HUES48 (cell line): ENCODE results near the gene LDLR.
"Not testable (repeated sequence)": the region's sequence is repeated elsewhere in the genome, so short reads cannot be mapped to it uniquely, and the experiment has no call there.

ENCODE experiments used
- H3K27ac ChIP-seq: one replicate; pipeline ENCODE4 v1.7.0; 2013; ENCODE audit warnings: low read depth, low read length, inconsistent platforms
- H3K27me3 ChIP-seq: 2 replicates; pipeline ENCODE4 v1.6.1; 2013; ENCODE audit warnings: mild to moderate bottlenecking, low read length; ENCODE audit not compliant: control insufficient read depth, insufficient read depth
- H3K36me3 ChIP-seq: 2 replicates; pipeline ENCODE4 v1.6.1; 2013; ENCODE audit warnings: low read length; ENCODE audit not compliant: control insufficient read depth, insufficient read depth
- H3K4me1 ChIP-seq: 2 replicates; pipeline ENCODE4 v1.6.1; 2013; ENCODE audit warnings: mild to moderate bottlenecking, low read length; ENCODE audit not compliant: control insufficient read depth, insufficient read depth
- H3K4me3 ChIP-seq: 2 replicates; pipeline ENCODE4 v1.5.1; 2013; ENCODE audit warnings: mild to moderate bottlenecking, low read depth, low read length
- H3K9ac ChIP-seq: 2 replicates; pipeline ENCODE4 v1.6.1; 2013; ENCODE audit warnings: mild to moderate bottlenecking, low read depth, low read length, moderate library complexity
- H3K9me3 ChIP-seq: 2 replicates; pipeline ENCODE4 v1.6.1; 2013; ENCODE audit warnings: low read length; ENCODE audit not compliant: control insufficient read depth, insufficient read depth

The LDLR gene

DNA sequence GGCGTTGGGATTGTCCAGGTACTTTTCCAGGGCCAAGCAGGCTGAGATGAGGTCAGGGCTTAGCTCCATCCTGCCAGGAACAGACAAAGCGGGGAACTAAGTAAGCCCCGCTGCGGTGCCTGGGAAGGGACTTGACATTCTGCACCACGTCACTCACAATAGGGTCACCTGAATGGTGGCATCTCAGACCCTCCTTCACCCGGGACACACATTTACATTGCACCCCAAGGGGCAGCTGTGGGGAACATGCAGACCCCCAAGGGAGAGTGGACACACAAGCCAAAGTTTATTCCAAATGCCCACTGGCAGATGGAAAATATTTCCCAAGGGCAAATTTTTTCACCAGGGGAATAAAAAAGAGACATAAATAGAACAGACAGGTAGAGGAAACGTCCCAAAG is 86.7 kb downstream of the LDLR start:
- H3K36me3 ChIP-seq = peaks cover 51% of the 10 kb centered on the region
- no peak overlapping the region for H3K27ac ChIP-seq
- no peaks in the 10 kb centered on the region for H3K9me3 ChIP-seq
- no peaks in the 10 kb centered on the region for H3K4me1 ChIP-seq
- no peaks in the 10 kb centered on the region for H3K27me3 ChIP-seq
- H3K9ac ChIP-seq = no peak overlapping the region
- no peak overlapping the region for H3K4me3 ChIP-seq

DNA sequence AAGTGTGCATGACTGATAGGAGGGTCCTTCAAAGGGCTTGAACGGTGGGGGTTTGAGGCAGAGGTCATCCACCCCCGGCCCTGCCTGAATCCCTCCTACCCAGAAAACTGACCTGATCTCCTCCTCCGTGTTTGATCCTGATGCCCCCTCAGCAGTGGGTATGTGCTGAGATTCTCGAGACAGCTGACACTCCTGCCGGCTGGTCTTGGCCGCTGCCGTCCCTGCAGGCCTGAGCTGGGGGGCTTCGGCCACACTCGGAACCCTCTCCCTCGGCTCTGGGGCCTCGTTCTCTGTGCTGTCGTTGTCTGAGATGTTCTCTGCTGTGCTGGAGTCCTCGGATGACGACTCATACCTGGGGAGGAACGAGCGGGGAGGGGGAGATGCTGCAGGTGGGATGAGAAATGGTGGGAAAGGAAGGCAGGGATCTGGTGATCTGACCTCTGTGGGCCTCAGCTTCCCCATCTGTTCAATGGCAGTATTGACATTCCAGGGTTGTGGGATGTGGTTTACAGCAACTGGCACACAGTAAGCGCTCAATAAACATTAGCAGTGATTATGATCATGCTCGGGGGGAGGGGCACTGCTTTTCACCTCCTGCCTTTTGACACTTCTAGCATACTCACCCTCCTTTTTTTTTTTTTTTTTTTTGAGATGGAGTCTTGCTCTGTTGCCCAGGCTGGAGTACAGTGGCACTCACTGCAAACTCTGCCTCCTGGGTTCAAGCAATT is 87.4 kb downstream of the LDLR start:
- H3K36me3 ChIP-seq = peaks cover 51% of the 10 kb centered on the region
- H3K9me3 ChIP-seq = no peaks in the 10 kb centered on the region
- H3K4me1 ChIP-seq = no peaks in the 10 kb centered on the region
- no peak overlapping the region for H3K27ac ChIP-seq
- H3K9ac ChIP-seq = no peak overlapping the region
- H3K4me3 ChIP-seq = no peak overlapping the region
- H3K27me3 ChIP-seq = no peaks in the 10 kb centered on the region

DNA sequence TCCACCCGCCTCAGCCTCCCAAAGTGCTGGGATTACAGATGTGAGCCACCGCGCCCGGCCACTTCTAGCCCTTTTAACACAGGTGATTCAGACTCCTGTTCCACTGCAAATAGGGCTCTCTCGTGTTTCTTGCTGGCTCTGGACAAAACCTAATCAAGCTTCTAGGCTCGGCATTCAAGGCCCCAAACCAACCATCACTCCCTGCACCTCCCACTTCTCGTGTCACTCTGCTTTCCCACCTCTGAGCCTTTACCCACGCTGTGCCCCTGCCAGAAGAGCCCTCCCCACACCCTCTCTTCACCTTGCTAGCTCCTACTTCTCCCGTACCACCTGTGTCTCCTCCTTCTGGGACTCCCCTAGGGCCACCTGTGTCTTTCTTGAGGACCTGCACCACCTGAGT is 88.3 kb downstream of the LDLR start:
- Histone ChIP-seq H3K9me3 (no peaks in the 10 kb centered on the region), H3K4me1 (no peaks in the 10 kb centered on the region), H3K27ac (no peak overlapping the region), H3K4me3 (no peak overlapping the region), H3K9ac (no peak overlapping the region), H3K36me3 (peaks cover 47% of the 10 kb centered on the region), H3K27me3 (no peaks in the 10 kb centered on the region)

DNA sequence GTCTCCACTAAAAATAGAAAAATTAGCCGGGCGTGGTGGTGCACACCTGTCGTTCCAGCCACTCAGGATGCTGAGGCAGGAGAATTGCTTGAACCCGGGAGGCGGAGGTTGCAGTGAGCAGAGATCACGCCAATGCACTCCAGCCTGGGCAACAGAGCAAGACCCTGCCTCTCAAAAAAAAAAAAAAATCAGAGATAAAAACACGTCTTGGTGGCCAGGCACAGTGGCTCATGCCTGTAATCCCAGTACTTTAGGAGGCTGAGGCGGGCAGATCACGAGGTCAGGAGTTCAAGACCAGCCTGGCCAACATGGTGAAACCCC is 89.8 kb downstream of the LDLR start:
- H3K36me3 ChIP-seq = peaks cover 32% of the 10 kb centered on the region
- H3K27ac ChIP-seq, H3K27me3 ChIP-seq, H3K9ac ChIP-seq, H3K9me3 ChIP-seq, H3K4me1 ChIP-seq, H3K4me3 ChIP-seq: not testable (repeated sequence)

DNA sequence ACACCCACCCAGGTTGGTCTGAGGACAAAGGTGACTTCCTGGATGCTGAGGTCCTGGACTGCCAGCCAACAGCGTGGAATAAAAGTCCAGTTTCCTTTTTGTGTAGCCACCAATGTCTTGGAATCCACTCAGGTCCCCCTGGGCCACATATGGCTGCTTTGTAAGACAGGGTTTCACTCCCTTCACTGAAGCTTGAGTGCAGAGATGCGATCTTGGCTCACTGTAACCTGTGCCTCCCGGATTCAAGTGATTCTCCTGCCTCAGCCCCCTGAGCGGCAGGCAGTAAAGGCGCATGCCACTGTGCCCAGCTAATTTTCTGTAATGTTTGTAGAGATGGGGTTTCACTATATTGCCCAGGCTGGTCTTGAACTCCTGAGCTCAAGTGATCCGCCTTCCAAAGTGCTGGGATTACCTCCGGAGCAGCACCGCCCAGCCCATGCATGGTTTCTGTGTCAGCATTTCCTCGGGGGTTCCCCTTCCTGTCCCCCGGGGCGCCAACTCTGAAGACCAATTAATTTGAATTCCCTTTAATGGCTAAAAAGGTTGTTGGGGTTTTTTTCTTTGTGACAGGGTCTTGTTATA is 90.5 kb downstream of the LDLR start:
- no peak overlapping the region for H3K4me3 ChIP-seq
- H3K27me3 ChIP-seq = no peaks in the 10 kb centered on the region
- no peaks in the 10 kb centered on the region for H3K9me3 ChIP-seq
- H3K4me1 ChIP-seq = no peaks in the 10 kb centered on the region
- H3K36me3 ChIP-seq = peaks cover 25% of the 10 kb centered on the region
- no peak overlapping the region for H3K27ac ChIP-seq
- H3K9ac ChIP-seq = no peak overlapping the region

DNA sequence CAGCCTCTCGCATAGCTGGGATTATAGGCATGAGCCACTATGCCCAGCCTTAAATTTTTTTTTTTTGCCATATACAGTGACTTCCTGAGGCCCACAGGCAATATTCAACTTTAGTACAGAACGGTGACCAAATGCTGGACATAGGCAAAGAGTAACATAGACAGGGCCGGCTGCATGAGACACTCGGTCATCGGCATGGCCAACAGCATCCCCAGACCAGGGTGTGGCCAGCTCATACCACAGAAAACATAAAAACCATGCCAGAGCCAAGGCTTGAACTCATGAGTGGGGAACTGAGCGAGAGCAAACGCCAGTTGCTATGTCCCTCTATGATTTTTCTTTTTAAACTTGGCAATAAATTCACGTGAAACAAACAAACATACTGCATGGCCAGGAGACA is 91.1 kb downstream of the LDLR start:
- Histone ChIP-seq H3K9me3 (no peaks in the 10 kb centered on the region), H3K4me3 (no peak overlapping the region), H3K4me1 (no peaks in the 10 kb centered on the region), H3K9ac (no peak overlapping the region), H3K27ac (no peak overlapping the region), H3K27me3 (no peaks in the 10 kb centered on the region), H3K36me3 (peaks cover 24% of the 10 kb centered on the region)

DNA sequence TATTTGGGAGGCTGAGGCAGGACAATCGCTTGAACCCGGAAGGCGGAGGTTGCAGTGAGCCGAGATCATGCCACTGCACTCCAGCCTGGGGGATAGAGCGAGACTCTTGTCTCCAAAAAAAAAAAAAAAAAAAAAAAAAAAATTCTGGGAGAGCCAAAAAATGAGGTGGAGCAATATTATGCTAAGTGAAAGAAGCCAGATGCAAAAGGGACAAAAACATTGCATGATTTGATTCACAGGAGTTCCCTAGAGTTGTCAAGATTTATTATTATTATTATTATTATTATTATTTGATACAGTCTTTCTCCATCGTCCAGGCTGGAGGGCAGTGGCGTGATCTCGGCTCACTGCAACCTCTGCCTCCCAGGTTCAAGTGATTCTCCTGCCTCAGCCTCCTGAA is 91.7 kb downstream of the LDLR start:
- not testable (repeated sequence) for H3K4me3 ChIP-seq, H3K4me1 ChIP-seq, H3K27me3 ChIP-seq, H3K27ac ChIP-seq, H3K9ac ChIP-seq, H3K9me3 ChIP-seq
- H3K36me3 ChIP-seq = peaks cover 25% of the 10 kb centered on the region

DNA sequence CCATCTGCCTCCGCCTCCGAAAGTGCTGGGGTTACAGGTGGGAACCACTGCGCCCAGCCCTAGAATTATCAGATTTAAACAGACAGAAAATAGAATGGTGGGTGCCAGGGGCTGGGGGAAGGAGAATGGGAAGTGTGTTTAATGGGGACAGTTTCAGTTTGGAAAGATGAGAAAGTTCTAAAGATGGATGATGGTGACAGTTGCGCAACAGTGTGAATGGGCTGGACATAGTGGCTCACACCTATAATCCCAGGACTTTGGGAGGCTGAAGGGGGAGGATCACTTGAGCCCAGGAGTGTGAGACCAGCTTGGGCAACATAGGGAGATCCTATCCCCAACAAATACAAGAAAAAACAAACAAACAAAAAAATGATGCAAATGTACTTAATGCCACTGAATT is 92.2 kb downstream of the LDLR start:
- Histone ChIP-seq H3K27ac (no peak overlapping the region), H3K9me3 (no peaks in the 10 kb centered on the region), H3K27me3 (no peaks in the 10 kb centered on the region), H3K4me3 (no peak overlapping the region), H3K4me1 (no peaks in the 10 kb centered on the region), H3K36me3 (peaks cover 19% of the 10 kb centered on the region), H3K9ac (no peak overlapping the region)
